Measurements from ENCODE around the gene ZDHHC11B.

Gene ZDHHC11B

GRCh38 chr5:673161-673830 is 111.2 kb downstream of the ZDHHC11B start:
- DNase-seq (ENCODE audit: low spot score), result no peak

GRCh38 chr5:672329-673160 is 112.0 kb downstream of the ZDHHC11B start:
- peak; percentile 60 for DNase-seq (ENCODE audit: low spot score)

GRCh38 chr5:671459-672328 is 112.8 kb downstream of the ZDHHC11B start:
- peak; percentile 68 for DNase-seq (ENCODE audit: low spot score)

- no peak for DNase-seq (ENCODE audit: low spot score)
These were observed 113.9 kb downstream of the ZDHHC11B start for GRCh38 chr5:670396-671270.

- DNase-seq (ENCODE audit: low spot score), result no peak
These were observed 114.6 kb downstream of the ZDHHC11B start for GRCh38 chr5:669842-670395.

- DNase-seq (ENCODE audit: low spot score), result peak; percentile 50
These were observed 115.3 kb downstream of the ZDHHC11B start for GRCh38 chr5:669111-669841.

GRCh38 chr5:668283-668995 is 116.1 kb downstream of the ZDHHC11B start:
- DNase-seq (ENCODE audit: low spot score), result no peak

- DNase-seq (ENCODE audit: low spot score), result no peak
These were observed 117.6 kb downstream of the ZDHHC11B start for GRCh38 chr5:666816-667498.

GRCh38 chr5:665956-666711 is 118.4 kb downstream of the ZDHHC11B start:
- DNase-seq (ENCODE audit: low spot score), result no peak

GRCh38 chr5:665541-665955 is 119.0 kb downstream of the ZDHHC11B start:
- DNase-seq (ENCODE audit: low spot score), result no peak

- no peak for DNase-seq (ENCODE audit: low spot score)
These were observed 119.6 kb downstream of the ZDHHC11B start for GRCh38 chr5:664994-665360.

GRCh38 chr5:664343-664993 is 120.1 kb downstream of the ZDHHC11B start:
- DNase-seq (ENCODE audit: low spot score), result no peak

GRCh38 chr5:663436-664342 is 120.8 kb downstream of the ZDHHC11B start:
- no peak for DNase-seq (ENCODE audit: low spot score)

GRCh38 chr5:662751-663435 is 121.6 kb downstream of the ZDHHC11B start:
- DNase-seq (ENCODE audit: low spot score), result no peak

- no peak for DNase-seq (ENCODE audit: low spot score)
These were observed 122.4 kb downstream of the ZDHHC11B start for GRCh38 chr5:661891-662750.
